HEK293 (cell line): ENCODE results near the gene ZBTB26.

Source experiments
- CTCF ChIP-seq: fragments of 450-650 bp; formaldehyde crosslinking; IDR thresholded peaks from 2 replicates; pipeline ENCODE4 v1.5.1; 2016; ENCODE audit warnings: missing biosample characterization, missing genetic modification characterization
- GLIS1 ChIP-seq: fragments of 450-650 bp; formaldehyde crosslinking; IDR thresholded peaks from 2 replicates; pipeline ENCODE4 v1.5.1; 2016; ENCODE audit warnings: missing biosample characterization, missing genetic modification characterization
- HOXC10 ChIP-seq: sonication (generic); formaldehyde crosslinking; IDR thresholded peaks from 2 replicates; pipeline ENCODE4 v1.8.1; 2023; ENCODE audit warnings: mild to moderate bottlenecking, missing genetic modification reagents
- ZBTB20 ChIP-seq: fragments of 450-650 bp; formaldehyde crosslinking; IDR thresholded peaks from 2 replicates; pipeline ENCODE4 v1.5.1; 2016; ENCODE audit warnings: missing biosample characterization, missing genetic modification characterization
- ZNF133 ChIP-seq: fragments of 450-650 bp; formaldehyde crosslinking; IDR thresholded peaks from 2 replicates; pipeline ENCODE4 v1.5.1; 2016; ENCODE audit warnings: missing biosample characterization, missing genetic modification characterization
- ZNF174 ChIP-seq: fragments of 450-650 bp; formaldehyde crosslinking; IDR thresholded peaks from 2 replicates; pipeline ENCODE4 v1.5.0; 2017; ENCODE audit warnings: missing biosample characterization, mild to moderate bottlenecking, missing genetic modification characterization
- ZNF239 ChIP-seq: fragments of 450-650 bp; formaldehyde crosslinking; IDR thresholded peaks from 2 replicates; pipeline ENCODE4 v1.5.1; 2016; ENCODE audit warnings: missing biosample characterization, missing genetic modification characterization
- ZNF449 ChIP-seq: fragments of 450-650 bp; formaldehyde crosslinking; IDR thresholded peaks from 2 replicates; pipeline ENCODE4 v1.5.1; 2017; ENCODE audit warnings: missing biosample characterization, mild to moderate bottlenecking, missing genetic modification characterization, moderate library complexity
- ZNF521 ChIP-seq: fragments of 450-650 bp; formaldehyde crosslinking; IDR thresholded peaks from 2 replicates; pipeline ENCODE4 v1.5.1; 2017; ENCODE audit warnings: missing biosample characterization, mild to moderate bottlenecking, missing genetic modification characterization

- TF ChIP-seq ZNF239 (tag by site-specific recombination) (no peak), ZNF521 (no peak), CTCF (tag by site-specific recombination) (no peak), HOXC10 (CRISPR knock-in tag) (no peak), ZNF174 (no peak), ZNF133 (tag by site-specific recombination) (no peak), ZNF449 (tag by site-specific recombination) (no peak), GLIS1 (tag by site-specific recombination) (no peak), ZBTB20 (tag by site-specific recombination) (no peak)
Measured at GRCh38 chr9:122936883-122937282, 5.6 kb upstream of the ZBTB26 start.
